ENCODE results near the gene CAPN3.

The CAPN3 gene

GRCh38 chr15:42445551-42445950 is 86.2 kb downstream of the CAPN3 start:
- FAIRE-seq = no peak

GRCh38 chr15:42447599-42447998 is 88.3 kb downstream of the CAPN3 start:
- no peak for FAIRE-seq
- no peak for DNase-seq (ENCODE audit: extremely low spot score, insufficient read length, low read depth)

More at GRCh38 chr15:42445551-42445950, 86.2 kb downstream of the CAPN3 start:
- no peak for DNase-seq (ENCODE audit: extremely low spot score, insufficient read length, low read depth)

- DNase-seq (ENCODE audit: extremely low spot score, insufficient read length, low read depth) (no peak), FAIRE-seq (no peak)
These were observed 89.0 kb downstream of the CAPN3 start for GRCh38 chr15:42448281-42448680.

GRCh38 chr15:42449770-42450424 is 90.6 kb downstream of the CAPN3 start:
- FAIRE-seq = no peak

GRCh38 chr15:42450425-42450790 is 91.1 kb downstream of the CAPN3 start:
- FAIRE-seq (no peak), DNase-seq (ENCODE audit: extremely low spot score, insufficient read length, low read depth) (no peak)

More at GRCh38 chr15:42449770-42450424, 90.6 kb downstream of the CAPN3 start:
- no peak for DNase-seq (ENCODE audit: extremely low spot score, insufficient read length, low read depth)

- FAIRE-seq = no peak
- no peak for DNase-seq (ENCODE audit: extremely low spot score, insufficient read length, low read depth)
These were observed 94.5 kb downstream of the CAPN3 start for GRCh38 chr15:42453826-42454225.

- DNase-seq (ENCODE audit: extremely low spot score, insufficient read length, low read depth) (no peak), FAIRE-seq (no peak)
These were observed 97.2 kb downstream of the CAPN3 start for GRCh38 chr15:42456531-42456930.

- DNase-seq (ENCODE audit: extremely low spot score, insufficient read length, low read depth) (no peak), FAIRE-seq (peak; percentile 39)
These were observed 97.7 kb downstream of the CAPN3 start for GRCh38 chr15:42456971-42457370.

- DNase-seq (ENCODE audit: extremely low spot score, insufficient read length, low read depth) = no peak
These were observed 98.4 kb downstream of the CAPN3 start for GRCh38 chr15:42457445-42458442.

GRCh38 chr15:42461261-42461660 is 102.0 kb downstream of the CAPN3 start:
- no peak for FAIRE-seq
- DNase-seq (ENCODE audit: extremely low spot score, insufficient read length, low read depth) = no peak

More at GRCh38 chr15:42457445-42458442, 98.4 kb downstream of the CAPN3 start:
- FAIRE-seq = peak; percentile 78
